Measurements from ENCODE around the gene AGRP.

Gene AGRP

DNA sequence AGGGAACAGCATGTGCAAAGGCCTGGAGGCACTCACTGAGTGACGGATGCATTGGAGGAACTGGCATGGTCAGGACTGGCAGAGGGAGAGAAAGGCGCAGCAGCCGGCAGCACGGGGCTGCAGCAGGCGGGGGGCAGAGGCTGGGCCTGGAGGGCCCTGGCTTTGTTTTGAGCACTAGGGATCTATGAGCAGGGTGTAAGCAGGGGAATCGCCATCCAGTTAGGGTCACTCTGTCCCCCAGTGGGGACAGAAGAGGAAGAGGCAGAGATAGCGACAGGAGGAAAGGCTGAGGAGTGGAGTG lies 38.3 kb downstream of the AGRP start:
- no peak for TF ChIP-seq POLR2AphosphoS5 (IDR thresholded peaks at IDR 0.05; ENCODE audit: low read depth, low read length)
- no peak for TF ChIP-seq FOXP2 (optimal IDR thresholded peaks at IDR 0.05; ENCODE audit: borderline replicate concordance, extremely low read depth, extremely low read length, insufficient read depth)
- TF ChIP-seq, protein P1, sequence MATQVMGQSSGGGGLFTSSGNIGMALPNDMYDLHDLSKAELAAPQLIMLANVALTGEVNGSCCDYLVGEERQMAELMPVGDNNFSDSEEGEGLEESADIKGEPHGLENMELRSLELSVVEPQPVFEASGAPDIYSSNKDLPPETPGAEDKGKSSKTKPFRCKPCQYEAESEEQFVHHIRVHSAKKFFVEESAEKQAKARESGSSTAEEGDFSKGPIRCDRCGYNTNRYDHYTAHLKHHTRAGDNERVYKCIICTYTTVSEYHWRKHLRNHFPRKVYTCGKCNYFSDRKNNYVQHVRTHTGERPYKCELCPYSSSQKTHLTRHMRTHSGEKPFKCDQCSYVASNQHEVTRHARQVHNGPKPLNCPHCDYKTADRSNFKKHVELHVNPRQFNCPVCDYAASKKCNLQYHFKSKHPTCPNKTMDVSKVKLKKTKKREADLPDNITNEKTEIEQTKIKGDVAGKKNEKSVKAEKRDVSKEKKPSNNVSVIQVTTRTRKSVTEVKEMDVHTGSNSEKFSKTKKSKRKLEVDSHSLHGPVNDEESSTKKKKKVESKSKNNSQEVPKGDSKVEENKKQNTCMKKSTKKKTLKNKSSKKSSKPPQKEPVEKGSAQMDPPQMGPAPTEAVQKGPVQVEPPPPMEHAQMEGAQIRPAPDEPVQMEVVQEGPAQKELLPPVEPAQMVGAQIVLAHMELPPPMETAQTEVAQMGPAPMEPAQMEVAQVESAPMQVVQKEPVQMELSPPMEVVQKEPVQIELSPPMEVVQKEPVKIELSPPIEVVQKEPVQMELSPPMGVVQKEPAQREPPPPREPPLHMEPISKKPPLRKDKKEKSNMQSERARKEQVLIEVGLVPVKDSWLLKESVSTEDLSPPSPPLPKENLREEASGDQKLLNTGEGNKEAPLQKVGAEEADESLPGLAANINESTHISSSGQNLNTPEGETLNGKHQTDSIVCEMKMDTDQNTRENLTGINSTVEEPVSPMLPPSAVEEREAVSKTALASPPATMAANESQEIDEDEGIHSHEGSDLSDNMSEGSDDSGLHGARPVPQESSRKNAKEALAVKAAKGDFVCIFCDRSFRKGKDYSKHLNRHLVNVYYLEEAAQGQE (IDR thresholded peaks at IDR 0.05; ENCODE audit: insufficient read depth in 1 of 2, low read depth in 2 of 2, low read length in 2 of 2), result no peak

DNA sequence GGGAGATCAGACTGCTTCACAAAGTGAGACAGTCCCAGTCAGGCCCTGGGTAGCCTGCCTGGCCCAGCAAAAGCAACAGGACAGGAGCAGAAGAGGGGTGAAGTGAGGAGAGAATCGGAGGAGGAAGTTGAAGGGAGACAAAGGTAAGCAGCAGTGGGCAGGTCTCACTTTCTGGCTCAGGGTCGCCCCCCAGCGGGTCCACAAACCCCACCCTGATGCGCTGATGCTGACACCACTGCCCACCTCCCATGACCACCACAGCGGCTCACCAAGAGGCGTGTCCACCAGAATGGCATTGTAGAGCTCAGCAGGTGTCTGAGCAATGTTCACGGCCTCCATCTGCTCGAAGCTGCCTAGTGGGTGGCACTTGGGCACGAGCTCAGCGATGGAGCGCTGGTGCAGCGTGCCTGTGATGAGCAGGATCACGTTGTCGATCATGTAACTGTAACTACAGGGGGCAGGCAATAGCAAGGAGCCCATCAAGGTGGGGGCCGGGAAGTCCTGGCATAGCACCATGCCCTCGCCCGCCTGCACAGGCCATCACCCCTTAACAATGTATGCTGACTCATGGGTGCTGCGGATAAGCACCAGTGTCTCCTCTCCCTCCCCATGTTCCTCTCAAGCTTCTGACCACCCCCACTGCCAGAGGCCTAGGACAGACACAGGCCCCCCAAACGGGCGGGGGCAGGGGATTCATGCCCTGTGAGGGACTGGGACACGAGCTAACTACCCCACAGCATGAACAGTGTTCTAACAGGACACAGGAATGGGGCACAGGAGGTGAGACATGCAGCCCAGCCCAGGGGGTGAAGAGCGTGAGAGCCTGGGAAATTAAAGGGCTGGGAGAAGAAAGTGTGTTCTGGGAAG lies 38.9 kb downstream of the AGRP start:
- TF ChIP-seq SIN3A (IDR thresholded peaks at IDR 0.05; ENCODE audit: borderline replicate concordance, insufficient read depth, low read length), result no peak
- TF ChIP-seq, protein P1 (IDR thresholded peaks at IDR 0.05; ENCODE audit: insufficient read depth in 1 of 2, low read depth in 2 of 2, low read length in 2 of 2), result no peak
- no peak for TF ChIP-seq FOXP2 (optimal IDR thresholded peaks at IDR 0.05; ENCODE audit: borderline replicate concordance, extremely low read depth, extremely low read length, insufficient read depth)
- no peak for TF ChIP-seq TAF1 (IDR thresholded peaks at IDR 0.05; ENCODE audit: borderline replicate concordance, insufficient read depth, low read length)
- TF ChIP-seq POLR2AphosphoS5 (IDR thresholded peaks at IDR 0.05; ENCODE audit: low read depth, low read length), result no peak

DNA sequence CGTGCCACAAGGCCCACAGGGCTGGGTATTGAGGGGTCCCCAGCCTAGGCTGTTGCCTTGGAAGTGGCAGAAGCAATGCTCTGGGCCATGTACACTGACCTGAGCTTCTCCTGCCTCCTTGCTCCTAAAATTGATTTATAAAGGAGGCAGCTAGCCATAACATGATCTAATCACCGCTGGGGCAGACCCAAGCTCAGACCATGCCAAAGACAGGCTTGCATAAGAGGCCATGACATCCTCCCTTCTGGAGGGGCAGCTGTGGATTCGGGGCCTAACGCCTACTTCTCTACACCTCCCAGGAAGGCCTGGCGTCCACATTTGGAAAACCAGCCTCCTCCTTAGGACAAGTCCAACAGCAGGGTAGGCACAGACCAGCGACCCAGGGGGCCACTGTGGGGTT lies 40.1 kb downstream of the AGRP start:
- TF ChIP-seq TAF1 (IDR thresholded peaks at IDR 0.05; ENCODE audit: borderline replicate concordance, insufficient read depth, low read length), result no peak
- no peak for TF ChIP-seq SIN3A (IDR thresholded peaks at IDR 0.05; ENCODE audit: borderline replicate concordance, insufficient read depth, low read length)
- TF ChIP-seq, protein P1 (IDR thresholded peaks at IDR 0.05; ENCODE audit: insufficient read depth in 1 of 2, low read depth in 2 of 2, low read length in 2 of 2), result no peak
- TF ChIP-seq POLR2AphosphoS5 (IDR thresholded peaks at IDR 0.05; ENCODE audit: low read depth, low read length), result no peak
- TF ChIP-seq FOXP2 (optimal IDR thresholded peaks at IDR 0.05; ENCODE audit: borderline replicate concordance, extremely low read depth, extremely low read length, insufficient read depth), result no peak

DNA sequence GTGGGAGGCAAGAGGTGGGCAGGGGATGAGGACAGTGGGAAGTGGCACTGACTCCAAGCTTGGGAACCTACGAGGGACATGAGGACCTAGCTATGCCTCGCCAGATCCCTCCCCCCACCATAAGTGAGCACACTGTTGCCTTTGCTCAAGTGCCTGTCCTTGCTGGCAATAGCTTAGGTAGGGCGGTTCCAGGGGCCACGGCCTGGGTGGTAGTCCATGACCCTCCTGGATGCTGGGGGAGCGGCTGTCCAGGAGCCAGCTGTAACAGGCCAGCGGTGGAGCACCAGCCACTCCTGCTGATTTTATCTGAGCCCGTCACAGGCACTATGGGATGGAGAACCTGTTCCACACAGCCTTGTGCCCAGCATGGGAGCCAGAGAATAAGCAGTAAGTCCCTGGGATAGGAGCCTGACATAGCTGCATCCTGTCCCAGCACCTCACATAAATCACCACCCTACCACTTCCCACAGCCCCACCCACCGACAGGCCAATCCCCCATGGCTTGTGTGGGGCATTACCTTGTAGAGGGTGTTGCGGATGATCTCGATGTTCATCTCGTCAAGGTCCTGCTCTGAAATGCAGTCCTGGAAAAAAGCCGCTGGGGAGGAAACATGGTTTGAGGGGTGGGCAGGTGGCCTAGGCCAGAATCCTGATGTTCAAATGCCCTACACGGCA lies 40.6 kb downstream of the AGRP start:
- TF ChIP-seq, protein P1 (IDR thresholded peaks at IDR 0.05; ENCODE audit: insufficient read depth in 1 of 2, low read depth in 2 of 2, low read length in 2 of 2), result no peak
- TF ChIP-seq SIN3A (IDR thresholded peaks at IDR 0.05; ENCODE audit: borderline replicate concordance, insufficient read depth, low read length) (no peak), TAF1 (IDR thresholded peaks at IDR 0.05; ENCODE audit: borderline replicate concordance, insufficient read depth, low read length) (no peak), FOXP2 (optimal IDR thresholded peaks at IDR 0.05; ENCODE audit: borderline replicate concordance, extremely low read depth, extremely low read length, insufficient read depth) (no peak), POLR2AphosphoS5 (IDR thresholded peaks at IDR 0.05; ENCODE audit: low read depth, low read length) (no peak)
